ENCODE measurements around the gene NDUFS2.
"Not testable (repeated sequence)": the region's sequence is repeated elsewhere in the genome, so short reads cannot be mapped to it uniquely, and the experiment has no call there.

Gene NDUFS2

DNA sequence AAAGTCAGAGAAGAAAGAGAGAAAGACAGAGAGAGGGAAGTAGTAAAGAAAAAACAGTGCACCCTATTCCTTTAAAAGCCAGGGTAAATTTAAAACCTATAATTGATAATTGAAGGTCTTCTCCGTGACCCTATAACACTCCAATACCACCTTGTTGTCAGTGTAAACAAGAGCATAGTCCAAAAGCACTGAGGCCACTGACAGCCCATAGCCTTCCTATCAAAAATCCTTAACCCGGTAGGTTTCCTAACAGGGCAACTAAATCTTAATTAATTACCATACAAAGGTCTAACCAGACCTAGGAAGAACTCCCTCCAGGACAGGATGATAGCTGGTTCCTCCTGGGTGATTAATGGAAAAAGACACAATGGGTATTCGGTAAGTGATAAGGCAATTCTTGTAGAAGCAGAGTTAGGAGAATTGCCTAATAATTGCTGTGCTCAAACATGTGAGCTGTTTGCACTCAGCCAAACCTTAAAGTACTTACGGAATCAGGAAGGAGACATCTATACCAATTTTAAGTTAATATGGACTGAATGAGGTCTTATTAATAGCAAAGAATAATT lies 53.9 kb downstream of the NDUFS2 start:
- not testable (repeated sequence) for DNase-seq

DNA sequence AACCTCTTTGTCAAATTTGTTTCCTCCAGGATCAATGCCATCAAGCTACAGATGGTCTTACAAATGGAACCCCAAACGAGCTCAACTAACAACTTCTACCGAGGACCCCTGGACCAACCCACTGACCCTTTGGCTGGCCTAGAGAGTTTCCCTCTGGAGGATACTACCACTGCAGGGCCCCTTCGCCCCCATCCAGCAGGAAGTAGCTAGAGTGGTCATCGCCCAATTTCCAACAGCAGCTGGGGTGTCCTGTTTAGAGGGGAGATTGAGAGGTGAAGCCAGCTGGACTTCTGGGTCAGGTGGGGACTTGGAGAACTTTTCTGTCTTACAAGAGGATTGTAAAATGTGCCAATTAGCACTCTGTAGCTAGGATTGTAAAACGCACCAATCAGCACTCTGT lies 54.9 kb downstream of the NDUFS2 start:
- not testable (repeated sequence) for DNase-seq

DNA sequence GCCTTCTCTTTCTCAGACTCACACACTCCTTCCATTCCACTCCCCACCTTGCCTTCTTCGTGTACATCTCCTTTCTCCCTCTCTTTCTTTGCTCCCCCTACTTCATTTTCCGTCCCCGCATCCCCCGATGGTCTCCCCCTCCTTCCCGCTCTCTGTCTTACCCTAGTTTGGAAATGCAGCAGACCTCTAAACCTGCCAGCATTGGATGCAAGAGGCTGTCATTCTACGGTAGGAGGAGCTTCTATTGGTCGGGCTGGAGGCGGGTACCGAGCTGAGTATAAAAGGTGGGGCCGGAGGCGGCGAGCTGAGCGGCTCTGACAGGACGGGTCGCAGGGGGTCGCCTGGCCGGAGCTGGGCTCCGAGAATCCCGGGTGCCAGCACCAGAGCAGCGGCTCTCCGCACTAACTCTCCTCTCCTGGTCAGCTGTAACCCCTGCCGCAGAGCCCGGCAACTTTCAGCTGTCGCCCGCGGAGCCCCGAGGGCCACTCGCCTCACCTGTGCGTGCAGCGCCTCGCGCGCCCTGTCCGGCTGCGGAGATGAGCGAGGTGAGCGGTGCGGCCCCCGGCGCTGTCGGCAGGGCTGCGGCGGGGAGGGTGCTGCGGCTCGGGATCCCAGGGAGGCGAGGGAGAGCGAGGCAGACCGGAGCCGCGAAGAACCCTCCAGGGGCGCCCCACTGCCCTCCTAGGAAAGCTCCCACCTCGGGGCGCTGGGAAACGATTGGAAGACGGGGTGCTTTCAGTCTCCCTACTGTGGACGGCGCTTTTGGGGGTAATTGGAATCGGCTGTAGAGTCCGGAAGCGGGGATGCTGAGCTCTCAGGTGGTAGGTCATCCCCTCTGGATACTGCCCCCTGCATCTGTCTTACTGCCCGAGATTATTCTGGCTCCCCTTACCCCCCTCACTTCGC lies 56.5 kb downstream of the NDUFS2 start, which contains the start of gene PCP4L1:
TSS of gene PCP4L1 (plus strand) at position 307 of the 906 bp plus-strand sequence. CDS start at position 537, 230 bp downstream.
- no peak for DNase-seq

DNA sequence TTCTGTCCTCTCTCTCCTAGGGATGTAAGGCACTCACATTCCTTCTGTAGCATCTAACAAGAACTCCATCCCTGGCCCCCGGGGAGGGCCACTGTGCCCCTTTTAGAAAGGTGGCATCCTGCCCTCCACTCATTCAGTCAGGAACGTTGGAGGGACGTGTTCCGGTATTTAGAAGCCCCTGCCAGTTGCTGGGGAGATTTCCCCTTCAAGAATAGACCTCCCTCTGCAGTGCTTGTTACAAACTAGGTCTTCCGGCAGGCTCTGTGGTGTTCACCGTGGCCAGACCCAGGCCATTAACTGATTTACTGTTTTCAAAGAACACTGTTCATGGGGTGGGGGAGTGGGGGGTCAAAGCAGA lies 57.2 kb downstream of the NDUFS2 start:
- DNase-seq = no peak

DNA sequence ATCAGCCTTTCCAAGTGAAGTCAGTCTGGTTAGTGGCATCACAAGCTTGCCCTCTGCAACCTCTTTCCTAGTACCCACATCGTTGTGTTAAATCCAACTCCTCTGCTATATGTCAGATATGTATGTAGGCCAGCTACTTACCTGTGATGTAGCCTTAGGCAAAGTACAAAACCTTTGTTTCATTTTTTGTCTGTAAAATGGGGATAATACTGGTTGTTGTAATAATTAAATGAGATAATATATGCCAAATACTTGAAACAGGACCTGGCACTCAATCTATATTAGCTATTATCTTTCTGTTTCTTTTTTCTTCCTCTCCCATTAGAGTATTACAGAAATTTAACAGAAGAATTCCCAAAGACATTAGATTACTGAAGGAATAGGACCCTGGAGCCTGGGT lies 57.6 kb downstream of the NDUFS2 start:
- DNase-seq = no peak

DNA sequence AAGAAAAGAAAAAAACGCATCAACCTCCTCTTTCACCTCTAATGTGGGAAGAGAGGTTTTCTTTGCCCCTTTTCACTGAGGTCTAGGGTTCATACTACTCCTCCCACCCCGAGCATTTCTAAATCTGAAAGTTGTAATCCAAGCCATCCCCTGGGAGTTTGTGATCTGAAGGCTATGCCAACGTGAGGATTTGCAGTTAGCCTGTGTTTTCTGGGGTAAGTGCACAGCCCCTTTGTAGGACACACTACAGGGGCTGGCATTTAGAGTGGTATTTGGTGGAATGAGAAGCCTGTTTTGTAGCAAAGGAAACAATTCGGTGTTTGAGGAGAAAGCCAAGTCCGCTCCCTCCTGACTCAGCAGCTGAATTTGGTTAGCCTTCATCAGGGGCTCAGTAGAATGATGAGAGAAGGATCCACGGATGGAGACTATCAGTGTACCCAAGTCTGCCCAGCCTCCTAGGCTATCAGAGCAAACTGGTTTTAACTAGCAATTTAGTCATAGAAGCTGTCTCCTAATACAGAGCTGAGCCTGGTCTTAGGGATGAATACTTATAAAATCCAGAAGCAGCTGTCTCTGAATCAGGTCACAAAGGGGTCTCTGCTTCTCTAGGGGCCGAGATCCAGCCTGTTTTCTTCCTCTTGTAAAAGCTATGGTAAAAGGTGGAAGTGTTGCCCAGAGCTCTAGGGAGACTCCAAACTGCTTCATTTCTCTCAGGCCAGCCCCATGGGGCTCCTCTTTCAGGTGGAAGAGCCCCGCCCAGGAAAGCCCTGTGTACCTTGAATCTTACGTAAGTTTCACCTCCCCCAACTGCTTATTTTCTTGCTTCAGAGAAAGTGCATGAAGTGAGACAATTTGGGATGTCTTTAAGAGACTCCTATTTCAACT lies 58.5 kb downstream of the NDUFS2 start:
- no peak for DNase-seq

DNA sequence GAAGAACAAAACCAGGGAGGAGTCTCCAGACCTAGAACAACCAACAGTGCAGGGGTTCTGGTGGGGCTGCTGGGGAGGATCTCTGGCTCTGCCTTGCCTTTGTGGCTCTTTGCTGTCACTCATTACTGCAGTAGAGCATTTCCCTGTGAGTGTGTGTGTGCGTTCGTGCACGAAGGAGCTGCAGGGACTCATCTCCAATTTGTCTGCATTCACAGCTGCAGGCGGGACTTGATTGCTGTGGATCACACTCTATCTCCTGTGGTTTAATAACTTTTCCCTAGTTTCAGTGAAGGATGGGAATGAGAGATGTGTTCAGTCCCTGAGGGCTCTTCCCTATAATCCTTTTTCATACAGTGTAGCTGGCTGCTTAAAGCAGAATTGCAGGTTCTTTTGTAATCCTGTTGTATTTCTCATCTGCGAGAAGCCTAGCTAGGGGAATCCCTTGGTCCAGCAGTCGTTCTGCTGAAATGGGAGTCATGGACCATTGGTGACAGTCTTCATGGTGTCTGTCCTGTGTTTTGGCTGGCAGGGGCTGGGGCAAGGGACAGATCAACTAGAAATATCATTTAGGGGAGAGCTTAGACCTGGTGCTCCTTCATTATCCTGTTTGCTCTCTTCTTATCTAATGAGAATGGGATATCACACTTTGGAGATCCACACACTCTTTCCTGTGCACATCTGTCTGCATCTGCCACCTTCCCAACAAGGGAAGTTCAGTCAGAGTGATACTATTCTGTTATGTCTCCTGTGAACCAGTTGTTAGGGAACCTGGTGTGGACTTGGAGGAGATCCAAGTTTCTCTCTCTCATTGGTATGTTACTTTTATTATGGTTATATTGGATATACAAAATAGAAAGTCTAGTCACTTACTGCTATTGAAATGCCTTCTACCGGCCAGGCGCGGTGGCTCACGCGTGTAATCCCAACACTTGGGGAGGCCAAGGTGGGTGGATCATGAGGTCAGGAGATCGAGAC lies 59.4 kb downstream of the NDUFS2 start:
- no peak for DNase-seq
